Keratinocyte (primary cell): Measurements from ENCODE around the gene SND1.

Experiments
- EZH2 ChIP-seq: IDR thresholded peaks from one replicate; pipeline ENCODE4 v1.6.1; 2012; ENCODE audit warnings: inconsistent platforms, mild to moderate bottlenecking, low read length, moderate library complexity
- TF ChIP-seq, protein P1 (sequence below), 3 experiments: IDR thresholded peaks in 1 of 3; conservative IDR thresholded peaks in 1 of 3; optimal IDR thresholded peaks in 1 of 3; 2 replicates in 2 of 3; 3 replicates in 1 of 3; pipeline versions ENCODE3 to v1.5.1; 2011; ENCODE audit warnings: low read length in 3 of 3, mild to moderate bottlenecking in 3 of 3, moderate library complexity in 2 of 3, control low read depth in 1 of 3, inconsistent platforms in 1 of 3; ENCODE audit not compliant: insufficient read depth in 2 of 3; ENCODE audit errors: extremely low read depth in 1 of 3

DNA sequence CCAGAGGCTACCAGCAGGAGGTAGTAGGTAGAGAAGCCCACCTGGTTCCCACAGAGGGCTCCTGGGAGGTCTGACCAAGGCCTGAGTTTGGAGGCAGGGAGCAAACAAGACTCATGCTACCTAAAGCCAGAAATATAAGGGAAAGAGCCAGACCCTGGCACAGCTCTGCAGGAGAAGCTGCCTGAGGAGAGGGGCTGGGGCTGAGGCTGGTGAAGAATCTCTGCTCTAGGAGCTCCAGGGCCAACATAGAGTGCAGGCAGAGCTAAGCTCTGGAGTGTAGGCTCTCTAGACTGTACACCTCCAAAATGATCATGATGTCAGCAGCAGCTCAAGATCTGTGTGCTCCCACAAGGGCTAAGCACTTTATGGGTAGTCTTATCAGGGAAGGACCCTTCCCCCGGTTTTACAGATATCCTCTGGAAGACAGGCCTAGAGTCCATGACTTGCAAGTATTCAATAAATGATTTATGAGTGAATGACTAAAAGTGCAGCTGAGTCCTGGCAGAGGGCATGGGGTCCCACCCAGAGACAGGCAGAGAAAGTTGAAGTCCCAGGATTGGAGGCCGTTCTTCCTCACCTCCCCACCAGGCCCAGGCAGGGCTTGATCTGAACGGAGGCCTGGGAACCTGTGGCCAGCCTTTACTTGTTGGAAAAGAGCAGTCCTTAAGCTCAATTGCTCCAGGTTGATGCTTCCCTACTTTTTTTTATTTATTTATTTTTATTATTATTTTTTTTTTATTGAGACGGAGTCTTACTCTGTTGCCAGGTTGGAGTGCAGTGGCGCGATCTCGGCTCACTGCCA lies 450.7 kb downstream of the SND1 start:
- TF ChIP-seq, protein P1, sequence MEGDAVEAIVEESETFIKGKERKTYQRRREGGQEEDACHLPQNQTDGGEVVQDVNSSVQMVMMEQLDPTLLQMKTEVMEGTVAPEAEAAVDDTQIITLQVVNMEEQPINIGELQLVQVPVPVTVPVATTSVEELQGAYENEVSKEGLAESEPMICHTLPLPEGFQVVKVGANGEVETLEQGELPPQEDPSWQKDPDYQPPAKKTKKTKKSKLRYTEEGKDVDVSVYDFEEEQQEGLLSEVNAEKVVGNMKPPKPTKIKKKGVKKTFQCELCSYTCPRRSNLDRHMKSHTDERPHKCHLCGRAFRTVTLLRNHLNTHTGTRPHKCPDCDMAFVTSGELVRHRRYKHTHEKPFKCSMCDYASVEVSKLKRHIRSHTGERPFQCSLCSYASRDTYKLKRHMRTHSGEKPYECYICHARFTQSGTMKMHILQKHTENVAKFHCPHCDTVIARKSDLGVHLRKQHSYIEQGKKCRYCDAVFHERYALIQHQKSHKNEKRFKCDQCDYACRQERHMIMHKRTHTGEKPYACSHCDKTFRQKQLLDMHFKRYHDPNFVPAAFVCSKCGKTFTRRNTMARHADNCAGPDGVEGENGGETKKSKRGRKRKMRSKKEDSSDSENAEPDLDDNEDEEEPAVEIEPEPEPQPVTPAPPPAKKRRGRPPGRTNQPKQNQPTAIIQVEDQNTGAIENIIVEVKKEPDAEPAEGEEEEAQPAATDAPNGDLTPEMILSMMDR (optimal IDR thresholded peaks at IDR 0.05 in 1 of 3, IDR thresholded peaks at IDR 0.05 in 1 of 3, conservative IDR thresholded peaks at IDR 0.05 in 1 of 3; ENCODE audit: extremely low read depth in 1 of 3, insufficient read depth in 2 of 3, low read length in 3 of 3), result no peak
- no peak for TF ChIP-seq EZH2
